ENCODE measurements around the gene PAEP.

GRCh38 chr9:135608999-135609317 is 47.4 kb downstream of the PAEP start:
- TF ChIP-seq CTCF (optimal IDR thresholded peaks at IDR 0.05 in 1 of 3, IDR thresholded peaks at IDR 0.05 in 1 of 3, conservative IDR thresholded peaks at IDR 0.05 in 1 of 3; ENCODE audit: extremely low read depth in 1 of 3, insufficient read depth in 2 of 3, low read length in 3 of 3), result no peak
- TF ChIP-seq EZH2 (IDR thresholded peaks at IDR 0.05; ENCODE audit: low read length), result no peak
